ENCODE data around the gene NEDD4.
"Not testable (repeated sequence)": the region's sequence is repeated elsewhere in the genome, so short reads cannot be mapped to it uniquely, and the experiment has no call there.

NEDD4 gene

DNA sequence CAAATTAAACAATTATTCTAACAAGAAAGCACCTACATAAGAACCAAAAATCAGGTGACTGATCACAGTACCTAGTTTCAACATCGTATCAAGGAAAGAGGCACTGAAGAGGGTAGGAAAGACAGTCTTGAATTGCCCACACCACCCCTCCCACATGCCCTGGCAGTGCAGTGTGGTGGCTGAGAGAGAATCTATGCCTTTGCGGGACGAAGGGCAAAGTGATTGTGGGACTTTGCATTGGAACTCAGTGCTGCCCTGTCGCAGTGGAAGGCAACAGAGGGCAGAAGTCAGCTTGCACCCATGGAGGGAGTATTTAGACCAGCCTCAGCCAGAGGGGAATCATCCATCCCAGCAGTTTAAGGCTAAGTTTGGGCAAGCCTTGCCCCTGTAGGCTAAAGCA lies 24.5 kb downstream of the NEDD4 start:
- no peak for TF ChIP-seq CTCF (IDR thresholded peaks at IDR 0.05; ENCODE audit: control extremely low read depth, extremely low read depth, low read depth, missing control alignments)
- no peak for DNase-seq (ENCODE audit: extremely low spot score)
- ChIA-PET CTCF (interaction anchor here (1.1 kb wide), 1 partner anchor 9 kb away, joined by 3 read pairs; no protein-coding TSS in a partner anchor), POLR2A (no interaction called here)

- no peak for DNase-seq (ENCODE audit: extremely low spot score)
- POLR2A ChIA-PET = no interaction called here
- CTCF ChIA-PET = no interaction called here
- TF ChIP-seq CTCF (IDR thresholded peaks at IDR 0.05; ENCODE audit: control extremely low read depth, extremely low read depth, low read depth, missing control alignments) = no peak
These were observed 28.3 kb downstream of the NEDD4 start for GRCh38 chr15:55965091-55965490.

DNA sequence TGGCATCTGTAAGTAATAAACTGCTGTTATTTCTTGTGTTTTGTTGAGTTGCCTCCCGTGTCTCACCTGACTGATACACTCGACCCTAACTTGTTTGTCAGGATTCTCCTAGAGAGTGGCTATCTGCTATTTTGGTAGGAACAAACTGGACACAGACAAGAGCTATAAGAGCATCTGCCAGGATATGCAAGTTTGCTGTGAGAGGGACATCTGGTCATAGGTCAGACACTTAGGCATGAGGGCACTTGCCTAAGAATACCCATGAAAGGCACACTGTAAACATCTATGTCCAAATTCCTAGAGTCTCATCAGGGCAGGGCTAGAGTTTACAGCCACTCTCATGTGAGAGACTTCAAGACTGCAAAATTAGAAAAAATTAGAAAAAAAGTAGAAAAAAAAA lies 32.5 kb downstream of the NEDD4 start:
- no peak for TF ChIP-seq CTCF (IDR thresholded peaks at IDR 0.05; ENCODE audit: control extremely low read depth, extremely low read depth, low read depth, missing control alignments)
- no peak for DNase-seq (ENCODE audit: extremely low spot score)
- POLR2A ChIA-PET = no interaction called here
- CTCF ChIA-PET = no interaction called here

DNA sequence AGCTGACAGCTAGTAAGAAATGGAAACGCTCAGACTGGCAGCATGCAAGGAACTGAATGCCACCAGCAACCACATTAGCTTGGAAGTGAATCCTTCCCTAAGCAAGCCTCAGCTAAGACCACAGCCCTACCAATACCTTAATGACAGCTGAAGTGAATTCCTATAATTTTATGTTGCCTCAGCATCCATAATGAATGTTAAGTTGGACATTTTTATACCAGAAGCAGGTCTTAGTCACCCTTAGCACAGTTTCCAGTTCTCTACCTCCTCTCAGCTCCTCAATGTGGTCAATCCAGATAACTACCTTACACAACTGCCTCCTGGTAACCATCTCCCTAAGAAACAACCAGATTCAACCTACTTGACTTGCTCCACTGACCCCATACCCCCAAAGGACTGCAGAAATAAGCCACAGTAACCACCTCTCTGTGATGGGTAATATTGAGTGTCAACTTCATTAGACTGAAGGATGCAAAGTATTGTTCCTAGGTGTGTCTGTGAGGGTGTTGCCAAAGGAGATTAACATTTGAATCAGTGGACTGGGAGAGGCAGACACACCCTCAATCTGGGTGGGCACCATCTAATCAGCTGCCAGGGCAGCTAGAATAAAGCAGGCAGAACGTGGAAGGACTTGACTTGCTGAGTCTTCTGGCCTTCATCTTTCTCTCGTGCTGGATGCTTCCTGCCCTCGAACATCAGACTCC lies 33.5 kb downstream of the NEDD4 start:
- ChIA-PET CTCF (no interaction called here), POLR2A (no interaction called here)
- TF ChIP-seq CTCF (IDR thresholded peaks at IDR 0.05; ENCODE audit: control extremely low read depth, extremely low read depth, low read depth, missing control alignments) = no peak
- no peak for DNase-seq (ENCODE audit: extremely low spot score)

DNA sequence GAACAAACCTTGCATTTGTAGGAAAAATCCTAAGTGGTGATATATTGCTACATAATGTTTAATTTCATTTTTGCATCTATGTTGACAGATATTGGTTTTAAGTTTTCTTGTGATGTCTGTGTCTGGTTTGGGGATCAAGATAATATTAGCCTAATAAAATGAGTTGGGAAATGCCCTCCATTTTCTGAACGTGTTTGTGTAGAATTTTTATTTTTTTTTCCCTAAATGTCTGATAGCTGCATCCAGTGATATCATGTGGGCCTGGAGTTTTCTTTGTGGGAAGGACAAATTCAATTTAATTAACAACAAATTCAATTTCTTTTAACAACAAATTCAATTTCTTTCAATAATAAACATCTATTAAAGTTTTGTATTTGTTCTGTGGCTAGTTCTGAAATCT lies 35.1 kb downstream of the NEDD4 start:
- DNase-seq (ENCODE audit: extremely low spot score) = no peak
- CTCF ChIA-PET = no interaction called here
- no peak for TF ChIP-seq CTCF (IDR thresholded peaks at IDR 0.05; ENCODE audit: control extremely low read depth, extremely low read depth, low read depth, missing control alignments)
- POLR2A ChIA-PET = no interaction called here

DNA sequence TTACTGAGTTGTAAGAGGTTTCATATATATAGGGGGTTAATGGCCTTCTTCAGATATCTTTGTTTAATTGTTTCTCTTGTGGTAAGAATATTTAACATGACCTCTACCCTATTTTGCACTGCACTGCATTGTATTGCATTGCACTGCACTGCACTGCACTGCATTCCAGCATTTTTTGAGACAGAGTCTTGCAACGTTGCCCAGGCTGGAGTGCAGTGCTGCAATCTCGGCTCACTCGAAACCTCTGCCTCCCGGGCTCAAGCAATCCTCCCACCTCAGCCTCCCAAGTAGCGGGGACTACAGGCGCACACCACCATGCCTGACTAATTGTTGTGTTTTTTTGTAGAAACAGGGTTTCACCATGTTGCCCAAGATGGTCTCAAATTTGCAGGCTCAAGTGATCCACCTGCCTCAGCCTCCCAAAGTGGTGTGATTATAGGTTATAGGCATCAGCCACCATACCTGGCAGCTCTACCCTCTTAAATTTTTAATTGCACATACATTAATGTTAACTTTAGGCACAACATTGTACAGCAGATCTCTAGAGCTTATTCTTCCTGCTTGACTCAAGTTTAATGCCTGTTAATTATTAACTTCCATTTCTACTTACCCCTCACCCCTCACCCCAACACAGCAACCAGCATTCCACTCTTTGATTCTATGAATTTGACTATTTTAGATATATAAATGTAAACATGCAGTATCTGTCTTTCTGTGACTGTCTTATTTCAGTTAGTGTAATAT lies 38.4 kb downstream of the NEDD4 start:
- no peak for TF ChIP-seq CTCF (IDR thresholded peaks at IDR 0.05; ENCODE audit: control extremely low read depth, extremely low read depth, low read depth, missing control alignments)
- POLR2A ChIA-PET = no interaction called here
- no peak for DNase-seq (ENCODE audit: extremely low spot score)
- CTCF ChIA-PET = no interaction called here

- DNase-seq (ENCODE audit: extremely low spot score); CTCF ChIA-PET; POLR2A ChIA-PET: not testable (repeated sequence)
These were observed 40.7 kb downstream of the NEDD4 start for GRCh38 chr15:55952501-55953274.

DNA sequence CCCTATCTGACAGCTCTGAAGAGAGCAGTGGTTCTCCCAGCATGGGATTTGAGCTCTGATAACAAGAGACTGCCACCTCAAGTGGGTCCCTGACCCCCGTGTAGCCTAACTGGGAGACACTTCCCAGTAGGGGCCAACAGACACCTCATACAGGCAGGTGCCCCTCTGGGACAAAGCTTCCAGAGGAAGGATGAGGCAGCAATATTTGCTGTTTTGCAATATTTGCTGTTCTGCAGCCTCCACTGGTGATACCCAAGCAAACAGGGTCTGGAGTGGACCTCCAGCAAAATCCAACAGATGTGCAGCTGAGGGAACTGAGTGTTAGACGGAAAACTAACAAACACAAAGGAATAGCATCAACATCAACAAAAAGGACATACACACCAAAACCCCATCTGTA lies 48.8 kb downstream of the NEDD4 start:
- CTCF ChIA-PET = interaction anchor here (0.8 kb wide), 1 partner anchor 27 kb away, joined by 3 read pairs; no protein-coding TSS in a partner anchor
- POLR2A ChIA-PET; DNase-seq (ENCODE audit: extremely low spot score): not testable (repeated sequence)
